Measurements from ENCODE around the gene TPH2. TPM values are rescaled to one million over a fixed set of nuclear protein-coding genes. Genes with fewer than 3 reads are reported as not detected.

Gene TPH2
- polyA plus RNA-seq, 1 donor (not counting 4 experiments of a cell fraction or from before 2014, with no cell fraction given), result not detected

- H3K27ac ChIP-seq (ENCODE audit: control insufficient read depth, insufficient read depth, low read length), result no peak overlapping the region
- dilution Hi-C loops (cut with MboI; ENCODE audit: extremely low pct_ligation_motif_present, low sequenced_read_pairs), result no loop called here
- no peak overlapping the region for H3K4me2 ChIP-seq (ENCODE audit: control insufficient read depth, extremely low read depth, insufficient read depth, low read depth, low read length)
- H3K4me3 ChIP-seq (ENCODE audit: control insufficient read depth in 2 of 3, extremely low read depth in 1 of 3, insufficient read depth in 2 of 3, low read depth in 1 of 3, low read length in 3 of 3), result no peak overlapping the region
- H3K9me3 ChIP-seq (ENCODE audit: control insufficient read depth, low read depth, low read length), result no peaks in the 10 kb centered on the region
- H3K9ac ChIP-seq (ENCODE audit: control insufficient read depth, extremely low read depth, insufficient read depth, low read length), result no peak overlapping the region
- H2AFZ ChIP-seq (ENCODE audit: control insufficient read depth, low read length), result no peak overlapping the region
- TF ChIP-seq, protein P1, sequence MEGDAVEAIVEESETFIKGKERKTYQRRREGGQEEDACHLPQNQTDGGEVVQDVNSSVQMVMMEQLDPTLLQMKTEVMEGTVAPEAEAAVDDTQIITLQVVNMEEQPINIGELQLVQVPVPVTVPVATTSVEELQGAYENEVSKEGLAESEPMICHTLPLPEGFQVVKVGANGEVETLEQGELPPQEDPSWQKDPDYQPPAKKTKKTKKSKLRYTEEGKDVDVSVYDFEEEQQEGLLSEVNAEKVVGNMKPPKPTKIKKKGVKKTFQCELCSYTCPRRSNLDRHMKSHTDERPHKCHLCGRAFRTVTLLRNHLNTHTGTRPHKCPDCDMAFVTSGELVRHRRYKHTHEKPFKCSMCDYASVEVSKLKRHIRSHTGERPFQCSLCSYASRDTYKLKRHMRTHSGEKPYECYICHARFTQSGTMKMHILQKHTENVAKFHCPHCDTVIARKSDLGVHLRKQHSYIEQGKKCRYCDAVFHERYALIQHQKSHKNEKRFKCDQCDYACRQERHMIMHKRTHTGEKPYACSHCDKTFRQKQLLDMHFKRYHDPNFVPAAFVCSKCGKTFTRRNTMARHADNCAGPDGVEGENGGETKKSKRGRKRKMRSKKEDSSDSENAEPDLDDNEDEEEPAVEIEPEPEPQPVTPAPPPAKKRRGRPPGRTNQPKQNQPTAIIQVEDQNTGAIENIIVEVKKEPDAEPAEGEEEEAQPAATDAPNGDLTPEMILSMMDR (optimal IDR thresholded peaks at IDR 0.05 in 1 of 3, IDR thresholded peaks at IDR 0.05 in 1 of 3, conservative IDR thresholded peaks at IDR 0.05 in 1 of 3; ENCODE audit: extremely low read depth in 1 of 3, insufficient read depth in 2 of 3, low read length in 3 of 3), result no peak
- no peaks in the 10 kb centered on the region for H3K36me3 ChIP-seq (ENCODE audit: control insufficient read depth in 2 of 2, extremely low read depth in 1 of 2, insufficient read depth in 2 of 2, low read length in 2 of 2)
- H3K79me2 ChIP-seq (ENCODE audit: control insufficient read depth, insufficient read depth, low read length), result no peaks in the 10 kb centered on the region
- no peaks in the 10 kb centered on the region for H3K9me1 ChIP-seq (ENCODE audit: control insufficient read depth, extremely low read depth, insufficient read depth, low read length)
- H4K20me1 ChIP-seq (ENCODE audit: control insufficient read depth, extremely low read depth, insufficient read depth, low read length), result no peaks in the 10 kb centered on the region
- H3K4me1 ChIP-seq (ENCODE audit: control insufficient read depth, extremely low read depth, insufficient read depth, low read length), result no peaks in the 10 kb centered on the region
- peaks cover under 1% of the 10 kb centered on the region for H3K27me3 ChIP-seq (ENCODE audit: control insufficient read depth, extremely low read depth, insufficient read depth, low read length)
- no peak for FAIRE-seq
- DNase-seq (ENCODE audit: low read depth, low spot score), result no peak
These were observed 7.2 kb downstream of the TPH2 start for GRCh38 chr12:71945883-71946282.

- Histone ChIP-seq H3K27me3 (ENCODE audit: control insufficient read depth, extremely low read depth, insufficient read depth, low read length) (peaks cover 4% of the 10 kb centered on the region), H3K4me1 (ENCODE audit: control insufficient read depth, extremely low read depth, insufficient read depth, low read length) (no peaks in the 10 kb centered on the region), H2AFZ (ENCODE audit: control insufficient read depth, low read length) (no peak overlapping the region), H3K4me3 (ENCODE audit: control insufficient read depth in 2 of 3, extremely low read depth in 1 of 3, insufficient read depth in 2 of 3, low read depth in 1 of 3, low read length in 3 of 3) (no peak overlapping the region), H3K36me3 (ENCODE audit: control insufficient read depth in 2 of 2, extremely low read depth in 1 of 2, insufficient read depth in 2 of 2, low read length in 2 of 2) (no peaks in the 10 kb centered on the region), H3K9me3 (ENCODE audit: control insufficient read depth, low read depth, low read length) (no peaks in the 10 kb centered on the region), H3K9ac (ENCODE audit: control insufficient read depth, extremely low read depth, insufficient read depth, low read length) (no peak overlapping the region), H3K27ac (ENCODE audit: control insufficient read depth, insufficient read depth, low read length) (no peak overlapping the region), H3K79me2 (ENCODE audit: control insufficient read depth, insufficient read depth, low read length) (no peaks in the 10 kb centered on the region), H4K20me1 (ENCODE audit: control insufficient read depth, extremely low read depth, insufficient read depth, low read length) (no peaks in the 10 kb centered on the region), H3K9me1 (ENCODE audit: control insufficient read depth, extremely low read depth, insufficient read depth, low read length) (no peaks in the 10 kb centered on the region), H3K4me2 (ENCODE audit: control insufficient read depth, extremely low read depth, insufficient read depth, low read depth, low read length) (no peak overlapping the region)
- FAIRE-seq (no peak), DNase-seq (ENCODE audit: low read depth, low spot score) (no peak)
- dilution Hi-C loops (cut with MboI; ENCODE audit: extremely low pct_ligation_motif_present, low sequenced_read_pairs), result no loop called here
- TF ChIP-seq EZH2 (IDR thresholded peaks at IDR 0.05; ENCODE audit: low read length), result no peak
- TF ChIP-seq, protein P1 (optimal IDR thresholded peaks at IDR 0.05 in 1 of 3, IDR thresholded peaks at IDR 0.05 in 1 of 3, conservative IDR thresholded peaks at IDR 0.05 in 1 of 3; ENCODE audit: extremely low read depth in 1 of 3, insufficient read depth in 2 of 3, low read length in 3 of 3), result no peak
These were observed 9.0 kb downstream of the TPH2 start for GRCh38 chr12:71947645-71948105.

All from keratinocyte (primary cell).